HEK293 (cell line): ENCODE results near the gene MRPS11.

Source experiments
- MYNN ChIP-seq: fragments of 450-650 bp; formaldehyde crosslinking; IDR thresholded peaks from 2 replicates; pipeline ENCODE4 v1.5.1; 2016; ENCODE audit warnings: missing biosample characterization, missing genetic modification characterization, borderline replicate concordance
- OSR2 ChIP-seq: fragments of 450-650 bp; formaldehyde crosslinking; IDR thresholded peaks from 2 replicates; pipeline ENCODE4 v1.5.1; 2016; ENCODE audit warnings: missing biosample characterization, missing genetic modification characterization
- OVOL3 ChIP-seq: fragments of 450-650 bp; formaldehyde crosslinking; IDR thresholded peaks from 2 replicates; pipeline ENCODE4 v1.5.1; 2016; ENCODE audit warnings: missing biosample characterization, missing genetic modification characterization
- PRDM10 ChIP-seq: fragments of 450-650 bp; formaldehyde crosslinking; IDR thresholded peaks from 2 replicates; pipeline ENCODE4 v1.5.1; 2016; ENCODE audit warnings: missing biosample characterization, missing genetic modification characterization
- REPIN1 ChIP-seq: fragments of 450-650 bp; formaldehyde crosslinking; IDR thresholded peaks from 2 replicates; pipeline ENCODE4 v1.5.1; 2017; ENCODE audit warnings: missing biosample characterization, missing genetic modification characterization, low read depth
- WT1 ChIP-seq: fragments of 450-650 bp; formaldehyde crosslinking; IDR thresholded peaks from 2 replicates; pipeline ENCODE4 v1.5.1; 2016; ENCODE audit warnings: missing biosample characterization, missing genetic modification characterization
- YY2 ChIP-seq: fragments of 450-650 bp; formaldehyde crosslinking; IDR thresholded peaks from 2 replicates; pipeline ENCODE4 v1.5.1; 2016; ENCODE audit warnings: missing biosample characterization, missing genetic modification characterization
- ZBTB7A ChIP-seq: fragments of 450-650 bp; formaldehyde crosslinking; IDR thresholded peaks from 2 replicates; pipeline ENCODE4 v1.5.1; 2016; ENCODE audit warnings: low read depth, missing biosample characterization, missing genetic modification characterization
- ZBTB8A ChIP-seq: fragments of 450-650 bp; formaldehyde crosslinking; IDR thresholded peaks from 2 replicates; pipeline ENCODE4 v1.5.1; 2016; ENCODE audit warnings: missing biosample characterization, missing genetic modification characterization
- ZNF138 ChIP-seq: fragments of 450-650 bp; formaldehyde crosslinking; IDR thresholded peaks from 2 replicates; pipeline ENCODE4 v1.5.1; 2016; ENCODE audit warnings: missing biosample characterization, missing genetic modification characterization, borderline replicate concordance
- ZNF146 ChIP-seq: fragments of 450-650 bp; formaldehyde crosslinking; IDR thresholded peaks from 2 replicates; pipeline ENCODE4 v1.5.1; 2016; ENCODE audit warnings: missing biosample characterization, missing genetic modification characterization
- ZNF223 ChIP-seq: fragments of 450-650 bp; formaldehyde crosslinking; IDR thresholded peaks from 2 replicates; pipeline ENCODE4 v1.5.1; 2016; ENCODE audit warnings: missing biosample characterization, missing genetic modification characterization
- ZNF23 ChIP-seq: fragments of 450-650 bp; formaldehyde crosslinking; IDR thresholded peaks from 2 replicates; pipeline ENCODE4 v1.5.1; 2016; ENCODE audit warnings: missing biosample characterization, missing genetic modification characterization, borderline replicate concordance
- ZNF274 ChIP-seq, 2 experiments: fragments of 200-500 bp in 1 of 2; fragments of 450-650 bp in 1 of 2; sonication (Bioruptor generic) in 1 of 2; formaldehyde crosslinking in 1 of 2; IDR thresholded peaks; 2 replicates each; pipeline versions ENCODE4 v1.5.1 to v1.6.1; 2014 to 2016; ENCODE audit warnings: borderline replicate concordance in 1 of 2, inconsistent platforms in 1 of 2, low read length in 1 of 2, missing biosample characterization in 1 of 2, missing genetic modification characterization in 1 of 2
- ZNF311 ChIP-seq: fragments of 450-650 bp; formaldehyde crosslinking; IDR thresholded peaks from 2 replicates; pipeline ENCODE4 v1.5.1; 2017; ENCODE audit warnings: missing biosample characterization, missing genetic modification characterization, borderline replicate concordance
- ZNF354C ChIP-seq: fragments of 450-650 bp; formaldehyde crosslinking; IDR thresholded peaks from 2 replicates; pipeline ENCODE4 v1.5.1; 2016; ENCODE audit warnings: missing biosample characterization, missing genetic modification characterization, low read depth, borderline replicate concordance
- ZNF37A ChIP-seq: fragments of 450-650 bp; IDR thresholded peaks from 2 replicates; pipeline ENCODE4 v1.5.1; 2018; ENCODE audit warnings: missing biosample characterization, missing genetic modification characterization
- ZNF544 ChIP-seq: fragments of 450-650 bp; formaldehyde crosslinking; IDR thresholded peaks from 2 replicates; pipeline ENCODE4 v1.5.0; 2017; ENCODE audit warnings: missing biosample characterization, missing genetic modification characterization
- ZNF549 ChIP-seq: fragments of 450-650 bp; IDR thresholded peaks from 2 replicates; pipeline ENCODE4 v1.5.1; 2018; ENCODE audit warnings: missing biosample characterization, missing genetic modification characterization, mild to moderate bottlenecking, inconsistent platforms, moderate library complexity
- ZNF747 ChIP-seq: fragments of 450-650 bp; formaldehyde crosslinking; IDR thresholded peaks from 2 replicates; pipeline ENCODE4 v1.5.1; 2016; ENCODE audit warnings: missing biosample characterization, missing genetic modification characterization
- ZNF76 ChIP-seq: fragments of 450-650 bp; formaldehyde crosslinking; IDR thresholded peaks from 2 replicates; pipeline ENCODE4; 2016; ENCODE audit warnings: low read depth, missing biosample characterization, missing genetic modification characterization, borderline replicate concordance
- ZNF768 ChIP-seq: fragments of 450-650 bp; formaldehyde crosslinking; IDR thresholded peaks from 2 replicates; pipeline ENCODE4 v1.5.1; 2018; ENCODE audit warnings: missing biosample characterization, mild to moderate bottlenecking, missing genetic modification characterization
- ZNF830 ChIP-seq: fragments of 450-650 bp; IDR thresholded peaks from 2 replicates; pipeline ENCODE4 v1.5.0; 2018; ENCODE audit warnings: missing biosample characterization, missing genetic modification characterization, low read depth, mild to moderate bottlenecking, moderate library complexity
- ZNF843 ChIP-seq: fragments of 450-650 bp; formaldehyde crosslinking; IDR thresholded peaks from 2 replicates; pipeline ENCODE4 v1.5.1; 2016; ENCODE audit warnings: missing biosample characterization, missing genetic modification characterization
- ZSCAN4 ChIP-seq: fragments of 450-650 bp; formaldehyde crosslinking; IDR thresholded peaks from 2 replicates; pipeline ENCODE4 v1.5.1; 2017; ENCODE audit warnings: missing biosample characterization, missing genetic modification characterization
- ZXDB ChIP-seq: fragments of 450-650 bp; formaldehyde crosslinking; IDR thresholded peaks from 2 replicates; pipeline ENCODE4 v1.5.1; 2016; ENCODE audit warnings: missing biosample characterization, missing genetic modification characterization
- TF ChIP-seq, protein P1 (sequence below): fragments of 450-650 bp; formaldehyde crosslinking; IDR thresholded peaks from 2 replicates; pipeline ENCODE4 v1.5.1; 2016; ENCODE audit warnings: missing biosample characterization, missing genetic modification characterization
- TF ChIP-seq, protein P2 (sequence below): fragments of 450-650 bp; formaldehyde crosslinking; conservative IDR thresholded peaks from 2 replicates; pipeline ENCODE4 v1.5.1; 2016; ENCODE audit warnings: low read depth, missing biosample characterization, missing genetic modification characterization

The MRPS11 gene

DNA sequence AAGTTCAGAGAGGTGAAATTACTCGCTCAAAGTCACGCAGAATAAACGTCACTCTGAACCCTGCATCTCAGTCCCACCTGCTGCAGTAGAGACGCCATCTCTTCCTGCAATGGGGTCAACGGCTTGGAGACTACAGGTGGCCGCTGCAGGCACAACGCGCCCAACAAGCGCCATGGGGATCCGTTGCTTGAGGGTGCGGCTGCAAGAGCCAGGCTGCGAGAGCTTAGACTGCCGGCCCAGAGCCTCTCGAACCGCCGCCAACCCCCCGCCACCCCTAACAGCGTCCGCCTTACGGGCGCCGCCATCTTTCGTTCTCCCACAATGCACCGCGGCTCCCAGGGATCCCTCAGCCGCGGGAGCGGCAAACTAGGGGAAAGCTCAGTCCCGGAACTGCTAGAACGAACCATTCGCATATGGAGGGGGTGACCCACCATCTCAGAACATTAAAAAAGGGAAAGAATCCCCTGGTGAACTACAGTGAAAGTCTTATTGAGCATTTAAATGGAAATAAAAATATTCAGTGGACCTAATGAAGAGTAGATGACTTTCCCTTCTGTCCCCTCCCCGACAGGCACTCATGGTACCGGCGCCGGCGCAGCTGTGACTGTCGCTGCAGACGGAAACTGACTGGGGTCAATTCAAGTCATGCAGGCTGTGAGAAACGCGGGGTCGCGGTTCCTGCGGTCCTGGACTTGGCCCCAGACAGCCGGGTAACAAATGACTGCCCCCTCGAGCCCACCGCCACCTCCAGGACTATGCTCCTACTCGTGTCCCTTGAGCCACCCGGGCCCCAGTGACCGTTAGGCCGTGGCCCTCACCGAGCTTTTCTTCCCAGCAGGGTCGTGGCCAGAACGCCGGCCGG is at the start of gene MRPS11, which contains the start of gene MRPL46 (continued):
- no peak for TF ChIP-seq ZNF544 (tag by site-specific recombination)
- TF ChIP-seq ZNF146 (tag by site-specific recombination), result 0 out of 2 replicates have a peak, but pooled peaks have one; percentile 23
- no peak; the same call in 1 of the 2 replicates for TF ChIP-seq ZBTB7A (tag by site-specific recombination)
- no peak for TF ChIP-seq ZNF23
- 0 out of 2 replicates have a peak, but pooled peaks have one; percentile 37 for TF ChIP-seq ZNF223 (tag by site-specific recombination)
- TF ChIP-seq REPIN1 (tag by site-specific recombination), result no peak
- no peak for TF ChIP-seq ZNF747
- TF ChIP-seq WT1 (tag by site-specific recombination), result peak; percentile 25; the same call in 1 of the 2 replicates
- TF ChIP-seq ZNF37A (tag by site-specific recombination), result no peak
- TF ChIP-seq MYNN (tag by site-specific recombination), result no peak
- TF ChIP-seq ZBTB8A (tag by site-specific recombination), result no peak; the same call in 1 of the 2 replicates
- no peak for TF ChIP-seq ZNF274 (IDR thresholded peaks at IDR 0.05; ENCODE audit: low read length)
- no peak for TF ChIP-seq ZNF274 (tag by site-specific recombination; IDR thresholded peaks at IDR 0.05; ENCODE audit: borderline replicate concordance)
- peak; percentile 100 for TF ChIP-seq PRDM10 (tag by site-specific recombination)
- TF ChIP-seq, protein P1, sequence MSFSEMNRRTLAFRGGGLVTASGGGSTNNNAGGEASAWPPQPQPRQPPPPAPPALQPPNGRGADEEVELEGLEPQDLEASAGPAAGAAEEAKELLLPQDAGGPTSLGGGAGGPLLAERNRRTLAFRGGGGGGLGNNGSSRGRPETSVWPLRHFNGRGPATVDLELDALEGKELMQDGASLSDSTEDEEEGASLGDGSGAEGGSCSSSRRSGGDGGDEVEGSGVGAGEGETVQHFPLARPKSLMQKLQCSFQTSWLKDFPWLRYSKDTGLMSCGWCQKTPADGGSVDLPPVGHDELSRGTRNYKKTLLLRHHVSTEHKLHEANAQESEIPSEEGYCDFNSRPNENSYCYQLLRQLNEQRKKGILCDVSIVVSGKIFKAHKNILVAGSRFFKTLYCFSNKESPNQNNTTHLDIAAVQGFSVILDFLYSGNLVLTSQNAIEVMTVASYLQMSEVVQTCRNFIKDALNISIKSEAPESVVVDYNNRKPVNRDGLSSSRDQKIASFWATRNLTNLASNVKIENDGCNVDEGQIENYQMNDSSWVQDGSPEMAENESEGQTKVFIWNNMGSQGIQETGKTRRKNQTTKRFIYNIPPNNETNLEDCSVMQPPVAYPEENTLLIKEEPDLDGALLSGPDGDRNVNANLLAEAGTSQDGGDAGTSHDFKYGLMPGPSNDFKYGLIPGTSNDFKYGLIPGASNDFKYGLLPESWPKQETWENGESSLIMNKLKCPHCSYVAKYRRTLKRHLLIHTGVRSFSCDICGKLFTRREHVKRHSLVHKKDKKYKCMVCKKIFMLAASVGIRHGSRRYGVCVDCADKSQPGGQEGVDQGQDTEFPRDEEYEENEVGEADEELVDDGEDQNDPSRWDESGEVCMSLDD (tag by site-specific recombination), result peak; percentile 53; the same call in 1 of the 2 replicates
- TF ChIP-seq, protein P2, sequence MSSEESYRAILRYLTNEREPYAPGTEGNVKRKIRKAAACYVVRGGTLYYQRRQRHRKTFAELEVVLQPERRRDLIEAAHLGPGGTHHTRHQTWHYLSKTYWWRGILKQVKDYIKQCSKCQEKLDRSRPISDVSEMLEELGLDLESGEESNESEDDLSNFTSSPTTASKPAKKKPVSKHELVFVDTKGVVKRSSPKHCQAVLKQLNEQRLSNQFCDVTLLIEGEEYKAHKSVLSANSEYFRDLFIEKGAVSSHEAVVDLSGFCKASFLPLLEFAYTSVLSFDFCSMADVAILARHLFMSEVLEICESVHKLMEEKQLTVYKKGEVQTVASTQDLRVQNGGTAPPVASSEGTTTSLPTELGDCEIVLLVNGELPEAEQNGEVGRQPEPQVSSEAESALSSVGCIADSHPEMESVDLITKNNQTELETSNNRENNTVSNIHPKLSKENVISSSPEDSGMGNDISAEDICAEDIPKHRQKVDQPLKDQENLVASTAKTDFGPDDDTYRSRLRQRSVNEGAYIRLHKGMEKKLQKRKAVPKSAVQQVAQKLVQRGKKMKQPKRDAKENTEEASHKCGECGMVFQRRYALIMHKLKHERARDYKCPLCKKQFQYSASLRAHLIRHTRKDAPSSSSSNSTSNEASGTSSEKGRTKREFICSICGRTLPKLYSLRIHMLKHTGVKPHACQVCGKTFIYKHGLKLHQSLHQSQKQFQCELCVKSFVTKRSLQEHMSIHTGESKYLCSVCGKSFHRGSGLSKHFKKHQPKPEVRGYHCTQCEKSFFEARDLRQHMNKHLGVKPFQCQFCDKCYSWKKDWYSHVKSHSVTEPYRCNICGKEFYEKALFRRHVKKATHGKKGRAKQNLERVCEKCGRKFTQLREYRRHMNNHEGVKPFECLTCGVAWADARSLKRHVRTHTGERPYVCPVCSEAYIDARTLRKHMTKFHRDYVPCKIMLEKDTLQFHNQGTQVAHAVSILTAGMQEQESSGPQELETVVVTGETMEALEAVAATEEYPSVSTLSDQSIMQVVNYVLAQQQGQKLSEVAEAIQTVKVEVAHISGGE (tag by site-specific recombination), result peak; percentile 55
- no peak for TF ChIP-seq ZSCAN4 (tag by site-specific recombination)
- TF ChIP-seq ZXDB, result peak; percentile 81; the same call in 1 of the 2 replicates
- peak; percentile 99 for TF ChIP-seq ZNF76 (tag by site-specific recombination)
- no peak for TF ChIP-seq ZNF311 (tag by site-specific recombination)
- peak; percentile 29; the same call in 1 of the 2 replicates for TF ChIP-seq ZNF843 (tag by site-specific recombination)
- TF ChIP-seq OVOL3 (tag by site-specific recombination), result peak; percentile 55; the same call in 1 of the 2 replicates
- peak; percentile 99 for TF ChIP-seq YY2 (tag by site-specific recombination)
- TF ChIP-seq ZNF354C (tag by site-specific recombination), result no peak
- no peak for TF ChIP-seq ZNF549 (tag by site-specific recombination)
- no peak for TF ChIP-seq OSR2
- no peak for TF ChIP-seq ZNF768 (tag by site-specific recombination)
- no peak for TF ChIP-seq ZNF830 (tag by site-specific recombination)
- TF ChIP-seq ZNF138 (tag by site-specific recombination), result no peak
